ENCODE measurements around the gene SLC43A2. TPM values are rescaled to one million over a fixed set of nuclear protein-coding genes. Genes with fewer than 3 reads are reported as not detected.

Gene SLC43A2
- total and polyA plus RNA-seq, 2 of the 13 experiments (the other 11 are each of a cell fraction or from before 2014, with no cell fraction given): 7.3 to 20.0 TPM

DNA sequence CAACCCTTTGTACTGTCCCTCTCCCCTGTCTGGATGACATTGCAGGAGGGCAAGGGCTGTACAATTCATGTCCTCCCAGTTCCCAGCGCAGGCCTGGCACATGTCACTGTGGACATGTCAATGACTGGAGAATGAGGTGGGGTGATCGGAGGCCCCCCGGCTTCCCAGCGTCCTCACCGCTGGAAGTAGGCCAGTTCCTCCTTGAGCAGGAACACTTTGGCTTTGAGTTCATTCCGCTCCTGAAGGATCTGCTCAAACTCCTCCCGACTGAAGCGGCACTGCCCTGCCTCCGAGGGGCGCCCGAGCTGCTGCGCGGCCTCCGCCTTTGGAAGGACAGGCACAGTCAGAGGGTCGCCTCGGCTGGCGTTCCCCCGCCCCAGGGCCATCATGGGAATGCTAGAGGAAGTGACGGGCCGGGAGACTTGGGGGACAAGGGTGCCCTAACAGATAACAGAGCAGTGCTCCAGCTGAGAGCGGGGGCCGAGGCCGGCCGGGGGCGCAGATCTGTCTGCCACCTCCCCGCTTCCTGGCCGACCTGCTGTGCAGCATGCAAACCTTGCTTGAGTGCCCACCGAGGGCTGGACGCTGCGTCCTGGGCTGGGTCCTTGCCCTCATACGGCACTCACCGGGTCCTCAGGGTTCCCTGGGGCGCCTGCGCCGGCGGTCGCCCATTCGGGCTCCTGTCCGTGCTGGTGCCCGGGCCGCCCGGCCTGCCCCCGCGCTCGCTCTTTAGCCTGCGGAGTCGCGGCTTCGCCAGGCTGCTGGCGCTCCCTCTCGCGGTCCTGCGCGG is 19.7 kb upstream of the SLC43A2 start (continued):
- TF ChIP-seq, protein P1, sequence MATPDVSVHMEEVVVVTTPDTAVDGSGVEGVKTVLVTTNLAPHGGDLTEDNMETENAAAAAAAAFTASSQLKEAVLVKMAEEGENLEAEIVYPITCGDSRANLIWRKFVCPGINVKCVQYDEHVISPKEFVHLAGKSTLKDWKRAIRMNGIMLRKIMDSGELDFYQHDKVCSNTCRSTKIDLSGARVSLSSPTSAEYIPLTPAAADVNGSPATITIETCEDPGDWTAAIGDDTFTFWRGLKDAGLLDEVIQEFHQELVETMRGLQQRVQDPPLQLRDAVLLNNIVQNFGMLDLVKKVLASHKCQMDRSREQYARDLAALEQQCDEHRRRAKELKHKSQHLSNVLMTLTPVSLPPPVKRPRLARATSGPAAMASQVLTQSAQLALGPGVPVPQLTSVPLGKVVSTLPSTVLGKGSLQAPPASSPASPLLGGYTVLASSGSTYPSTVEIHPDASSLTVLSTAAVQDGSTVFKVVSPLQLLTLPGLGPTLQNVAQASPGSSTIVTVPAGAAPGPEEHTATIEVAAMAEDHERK (CRISPR knock-in tag; IDR thresholded peaks at IDR 0.05; ENCODE audit: low read depth): no peak
- TF ChIP-seq RELA (CRISPR knock-in tag; IDR thresholded peaks at IDR 0.05) (no peak), SMAD3 (CRISPR knock-in tag; IDR thresholded peaks at IDR 0.05) (no peak), SMARCE1 (IDR thresholded peaks at IDR 0.05; ENCODE audit: borderline replicate concordance) (no peak), RFXANK (CRISPR knock-in tag; IDR thresholded peaks at IDR 0.05) (no peak), NFYC (CRISPR knock-in tag; IDR thresholded peaks at IDR 0.05) (no peak), ZFP41 (CRISPR knock-in tag; IDR thresholded peaks at IDR 0.05; ENCODE audit: borderline replicate concordance) (no peak), NCOR1 (IDR thresholded peaks at IDR 0.05; ENCODE audit: borderline replicate concordance, low read length) (no peak), ZNF7 (CRISPR knock-in tag; IDR thresholded peaks at IDR 0.05) (peak; percentile 52; the same call in 1 of the 2 replicates), ATF7-NPFF (CRISPR knock-in tag; IDR thresholded peaks at IDR 0.05; ENCODE audit: low read depth) (no peak; the same call in 1 of the 2 replicates), ZSCAN12 (CRISPR knock-in tag; IDR thresholded peaks at IDR 0.05) (no peak), KLF16 (CRISPR knock-in tag; IDR thresholded peaks at IDR 0.05) (no peak), ZFP36 (IDR thresholded peaks at IDR 0.05; ENCODE audit: borderline replicate concordance, low read depth, low read length, partially characterized antibody) (no peak), ZNF263 (CRISPR knock-in tag; IDR thresholded peaks at IDR 0.05) (peak; percentile 30; the same call in 1 of the 2 replicates), ZNF564 (CRISPR knock-in tag; IDR thresholded peaks at IDR 0.05) (no peak; the same call in 1 of the 2 replicates), PAWR (CRISPR knock-in tag; IDR thresholded peaks at IDR 0.05; ENCODE audit: borderline replicate concordance) (no peak), ZNF605 (CRISPR knock-in tag; IDR thresholded peaks at IDR 0.05) (no peak), ARNT2 (CRISPR knock-in tag; IDR thresholded peaks at IDR 0.05; ENCODE audit: low read depth) (0 out of 2 replicates have a peak, but pooled peaks have one; percentile 25), ZBTB21 (CRISPR knock-in tag; IDR thresholded peaks at IDR 0.05) (no peak), NR2F6 (IDR thresholded peaks at IDR 0.05) (no peak), NR2F6 (CRISPR knock-in tag; IDR thresholded peaks at IDR 0.05) (no peak), RBAK (CRISPR knock-in tag; IDR thresholded peaks at IDR 0.05) (no peak; the same call in 1 of the 2 replicates), CBX5 (CRISPR knock-in tag; IDR thresholded peaks at IDR 0.05; ENCODE audit: borderline replicate concordance) (0 out of 2 replicates have a peak, but pooled peaks have one; percentile 17), ZNF562 (CRISPR knock-in tag; IDR thresholded peaks at IDR 0.05; ENCODE audit: borderline replicate concordance) (no peak), ZNF672 (CRISPR knock-in tag; IDR thresholded peaks at IDR 0.05) (no peak)
- TF ChIP-seq, protein P2, sequence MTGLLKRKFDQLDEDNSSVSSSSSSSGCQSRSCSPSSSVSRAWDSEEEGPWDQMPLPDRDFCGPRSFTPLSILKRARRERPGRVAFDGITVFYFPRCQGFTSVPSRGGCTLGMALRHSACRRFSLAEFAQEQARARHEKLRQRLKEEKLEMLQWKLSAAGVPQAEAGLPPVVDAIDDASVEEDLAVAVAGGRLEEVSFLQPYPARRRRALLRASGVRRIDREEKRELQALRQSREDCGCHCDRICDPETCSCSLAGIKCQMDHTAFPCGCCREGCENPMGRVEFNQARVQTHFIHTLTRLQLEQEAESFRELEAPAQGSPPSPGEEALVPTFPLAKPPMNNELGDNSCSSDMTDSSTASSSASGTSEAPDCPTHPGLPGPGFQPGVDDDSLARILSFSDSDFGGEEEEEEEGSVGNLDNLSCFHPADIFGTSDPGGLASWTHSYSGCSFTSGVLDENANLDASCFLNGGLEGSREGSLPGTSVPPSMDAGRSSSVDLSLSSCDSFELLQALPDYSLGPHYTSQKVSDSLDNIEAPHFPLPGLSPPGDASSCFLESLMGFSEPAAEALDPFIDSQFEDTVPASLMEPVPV (CRISPR knock-in tag; IDR thresholded peaks at IDR 0.05): peak; percentile 14; the same call in 1 of the 2 replicates
- TF ChIP-seq, protein P3, sequence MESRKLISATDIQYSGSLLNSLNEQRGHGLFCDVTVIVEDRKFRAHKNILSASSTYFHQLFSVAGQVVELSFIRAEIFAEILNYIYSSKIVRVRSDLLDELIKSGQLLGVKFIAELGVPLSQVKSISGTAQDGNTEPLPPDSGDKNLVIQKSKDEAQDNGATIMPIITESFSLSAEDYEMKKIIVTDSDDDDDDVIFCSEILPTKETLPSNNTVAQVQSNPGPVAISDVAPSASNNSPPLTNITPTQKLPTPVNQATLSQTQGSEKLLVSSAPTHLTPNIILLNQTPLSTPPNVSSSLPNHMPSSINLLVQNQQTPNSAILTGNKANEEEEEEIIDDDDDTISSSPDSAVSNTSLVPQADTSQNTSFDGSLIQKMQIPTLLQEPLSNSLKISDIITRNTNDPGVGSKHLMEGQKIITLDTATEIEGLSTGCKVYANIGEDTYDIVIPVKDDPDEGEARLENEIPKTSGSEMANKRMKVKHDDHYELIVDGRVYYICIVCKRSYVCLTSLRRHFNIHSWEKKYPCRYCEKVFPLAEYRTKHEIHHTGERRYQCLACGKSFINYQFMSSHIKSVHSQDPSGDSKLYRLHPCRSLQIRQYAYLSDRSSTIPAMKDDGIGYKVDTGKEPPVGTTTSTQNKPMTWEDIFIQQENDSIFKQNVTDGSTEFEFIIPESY (CRISPR knock-in tag; IDR thresholded peaks at IDR 0.05): peak; percentile 53; the same call in 1 of the 2 replicates

Measured in HepG2 (cell line).